Pancreas (tissue), 10 donors: Measurements from ENCODE around the gene TBC1D2. TPM values are rescaled to one million over a fixed set of nuclear protein-coding genes. Genes with fewer than 3 reads are reported as not detected.

ENCODE experiments used
- ATAC-seq, 4 donors: fragments of 200-7000 bp; cut with Tn5 transposase; one replicate each; pipeline versions ENCODE4 v1.8.0 to v1.9.1; 2020; ENCODE audit warnings: mild to moderate bottlenecking in 4 of 4, moderate library complexity in 4 of 4
- DNase-seq, 6 donors: peaks; one replicate each; pipeline ENCODE4 v3.0.0-alpha.2; 2020
- FAIRE-seq: peaks from 2 replicates; lab custom pipeline; 2012; peaks lifted over from hg19 to GRCh38; lab: Jason Lieb, UNC
- H3K27ac ChIP-seq, 4 donors: fragments of 200-600 bp; sonication (generic); 1 replicate in 3 of 4; 2 replicates in 1 of 4; pipeline versions ENCODE4 v1.5.0 to v1.8.0; 2020
- H3K27me3 ChIP-seq, 4 donors: fragments of 200-600 bp; one replicate each; pipeline ENCODE4 v1.8.0; 2021
- H3K36me3 ChIP-seq, 3 donors: fragments of 200-600 bp; sonication (generic) in 1 of 3; one replicate each; pipeline versions ENCODE4 v1.5.0 to v1.8.0; 2020 to 2021
- H3K4me1 ChIP-seq, 3 donors: fragments of 200-600 bp; one replicate each; pipeline ENCODE4 v1.8.0; 2021
- H3K4me3 ChIP-seq, 4 donors: fragments of 200-600 bp; sonication (generic) in 2 of 4; one replicate each; pipeline versions ENCODE4 v1.5.0 to v1.8.0; 2020 to 2021
- H3K9me3 ChIP-seq, 4 donors: fragments of 200-600 bp; one replicate each; pipeline ENCODE4 v1.8.0; 2021
- WGBS, 2 donors: extraction: QIAGEN DNeasy Blood & Tissue Kit; methylation state at CpG; one replicate each; pipeline ENCODE4 v1.1.7; 2013; 5-methylcytosine and 5-hydroxymethylcytosine counted together
- intact Hi-C, 3 donors: fragments of 100-400 bp; cut with DNase I; formaldehyde crosslinking; loops; one replicate each; pipeline versions ENCODE4 v1.11.1 to v1.14.2; 2022
- polyA plus RNA-seq, 2 donors: library from polyadenylated mRNA; stranded (reverse); fragments of 200-250 nt; gene quantifications; one replicate each; pipeline ENCODE4 v1.2.3, GENCODE V29; 2013
- total RNA-seq, 6 donors: library from RNA; stranded (reverse); fragmentation: NEBNext Ultra II Directional in 4 of 6; extraction: Animal tissue kit (Norgen Biotek cat#: 25700) in 4 of 6; gene quantifications; one replicate each; pipeline versions ENCODE4 v1.2.1 to v1.2.4, GENCODE V29; 2021 to 2023
- TF ChIP-seq, protein P1 (sequence below), 4 donors: fragments of 200-600 bp; sonication (generic) in 3 of 4; IDR thresholded peaks; one replicate each; pipeline versions ENCODE4 v1.5.0 to v1.8.0; 2021; ENCODE audit warnings: antibody characterized with exemption in 4 of 4
- donor health status: healthy with polysubstance abuse.
- donor health status: DM: no; HTN: no; CAD: no; lungs with moderate emphysema.
- donor health status: DM: no; HTN: no; CAD: no.
- donor health status: control.
- donor health status: control.
- donor health status: Bipolar disorder and iron deficiency.
- donor health status: DM: yes; HTN: yes; CAD: no.
- donor health status: DM: no; HTN: no; CAD: no.
- donor health status: DM: no; HTN: no; CAD: no.
- donor health status: DM: yes; HTN: yes; CAD: no.

TBC1D2 gene
- total and polyA plus RNA-seq, 8 donors = 1.9 to 5.2 (median 2.4) TPM

DNA sequence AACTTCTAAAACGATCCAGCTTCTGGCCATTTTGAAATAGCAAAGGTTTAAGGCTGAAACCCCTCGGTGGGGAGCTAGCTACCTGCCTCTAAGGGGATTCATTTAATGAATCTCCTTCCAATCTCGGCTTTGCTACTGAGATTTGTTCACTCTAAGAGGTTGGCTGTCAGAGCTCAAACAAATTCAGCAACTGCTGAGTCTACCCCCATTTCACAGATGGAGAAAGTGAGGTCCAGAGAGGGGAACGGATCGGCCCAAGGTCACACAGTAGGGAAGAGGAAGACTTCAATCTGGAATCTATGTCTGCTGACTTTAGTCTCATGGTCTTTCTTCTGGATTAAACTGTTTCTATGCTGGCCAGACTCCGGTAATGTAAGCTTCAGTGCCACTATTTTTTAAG is 66.0 kb downstream of the TBC1D2 start:
- Histone ChIP-seq H3K36me3 (no peaks in the 10 kb centered on the region), H3K4me3 (no peak overlapping the region), H3K9me3 (no peaks in the 10 kb centered on the region), H3K27me3 (no peaks in the 10 kb centered on the region), H3K27ac (no peak overlapping the region), H3K4me1 (peaks cover 0 to 3% (median 0%) of the 10 kb centered on the region in 3 donors)
- no peak for DNase-seq
- ATAC-seq = no peak
- 60 to 74% methylated on average over 6 of the region's 6 CpGs for WGBS, 2 donors
- intact Hi-C loops = no loop called here
- TF ChIP-seq, protein P1, sequence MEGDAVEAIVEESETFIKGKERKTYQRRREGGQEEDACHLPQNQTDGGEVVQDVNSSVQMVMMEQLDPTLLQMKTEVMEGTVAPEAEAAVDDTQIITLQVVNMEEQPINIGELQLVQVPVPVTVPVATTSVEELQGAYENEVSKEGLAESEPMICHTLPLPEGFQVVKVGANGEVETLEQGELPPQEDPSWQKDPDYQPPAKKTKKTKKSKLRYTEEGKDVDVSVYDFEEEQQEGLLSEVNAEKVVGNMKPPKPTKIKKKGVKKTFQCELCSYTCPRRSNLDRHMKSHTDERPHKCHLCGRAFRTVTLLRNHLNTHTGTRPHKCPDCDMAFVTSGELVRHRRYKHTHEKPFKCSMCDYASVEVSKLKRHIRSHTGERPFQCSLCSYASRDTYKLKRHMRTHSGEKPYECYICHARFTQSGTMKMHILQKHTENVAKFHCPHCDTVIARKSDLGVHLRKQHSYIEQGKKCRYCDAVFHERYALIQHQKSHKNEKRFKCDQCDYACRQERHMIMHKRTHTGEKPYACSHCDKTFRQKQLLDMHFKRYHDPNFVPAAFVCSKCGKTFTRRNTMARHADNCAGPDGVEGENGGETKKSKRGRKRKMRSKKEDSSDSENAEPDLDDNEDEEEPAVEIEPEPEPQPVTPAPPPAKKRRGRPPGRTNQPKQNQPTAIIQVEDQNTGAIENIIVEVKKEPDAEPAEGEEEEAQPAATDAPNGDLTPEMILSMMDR (IDR thresholded peaks at IDR 0.05) = no peak
- FAIRE-seq = no peak

DNA sequence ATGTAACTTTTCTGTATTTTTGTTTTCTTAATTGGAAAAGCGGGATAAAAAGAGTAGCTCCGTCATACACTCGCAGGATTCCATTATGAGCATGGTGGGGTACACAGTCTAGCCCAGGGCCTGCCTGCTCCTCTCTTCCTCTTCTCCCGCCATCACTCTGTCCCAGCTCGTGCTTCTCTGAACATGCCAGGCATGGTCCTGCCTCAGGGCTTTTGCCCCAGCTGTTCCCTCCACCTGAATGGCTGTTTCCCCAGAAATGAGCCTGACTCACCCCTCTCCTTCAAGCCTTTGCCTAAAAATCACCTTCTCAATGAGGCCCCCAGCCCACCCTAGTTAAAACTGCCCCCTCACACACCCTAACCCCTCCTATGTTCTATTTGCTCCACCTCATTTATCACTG is 67.5 kb downstream of the TBC1D2 start:
- intact Hi-C loops = no loop called here

DNA sequence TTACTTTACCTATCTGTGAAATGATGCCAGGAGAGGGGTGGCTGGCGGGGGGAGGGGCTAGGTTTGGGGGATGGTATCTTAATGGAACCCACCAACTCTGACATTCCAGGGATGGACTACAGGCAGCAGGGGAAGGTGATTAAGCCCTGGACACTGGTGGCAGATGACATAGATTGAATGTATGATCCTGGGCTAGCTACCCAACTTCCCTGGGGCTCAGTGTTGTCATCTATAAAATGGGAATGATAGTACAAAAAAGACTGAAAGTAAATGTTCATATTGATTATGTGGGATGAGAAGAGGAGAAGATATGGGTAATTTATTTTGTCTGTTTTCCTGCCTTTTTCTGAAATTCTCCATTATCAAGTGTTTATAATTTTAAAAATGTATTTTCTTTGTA is 69.2 kb downstream of the TBC1D2 start:
- Histone ChIP-seq H3K9me3 (no peaks in the 10 kb centered on the region), H3K4me1 (no peaks in the 10 kb centered on the region), H3K27me3 (no peaks in the 10 kb centered on the region), H3K36me3 (no peaks in the 10 kb centered on the region), H3K27ac (no peak overlapping the region), H3K4me3 (no peak overlapping the region)
- WGBS, 2 donors = 36 to 82% methylated on average over 1 of the region's 1 CpG
- no peak for FAIRE-seq
- ATAC-seq = no peak
- TF ChIP-seq, protein P1 (IDR thresholded peaks at IDR 0.05) = no peak
- no peak for DNase-seq
- intact Hi-C loops = no loop called here

More for the DNA sequence above, 67.5 kb downstream of the TBC1D2 start:
- no peaks in the 10 kb centered on the region for H3K27me3 ChIP-seq
- H3K27ac ChIP-seq = no peak overlapping the region
- no peaks in the 10 kb centered on the region for H3K9me3 ChIP-seq
- TF ChIP-seq, protein P1 (IDR thresholded peaks at IDR 0.05) = no peak
- FAIRE-seq = no peak
- no peak overlapping the region for H3K4me3 ChIP-seq
- no peaks in the 10 kb centered on the region for H3K36me3 ChIP-seq
- H3K4me1 ChIP-seq = no peaks in the 10 kb centered on the region
- 89 to 92% methylated on average over 5 of the region's 5 CpGs for WGBS, 2 donors
- no peak for ATAC-seq
- no peak for DNase-seq

DNA sequence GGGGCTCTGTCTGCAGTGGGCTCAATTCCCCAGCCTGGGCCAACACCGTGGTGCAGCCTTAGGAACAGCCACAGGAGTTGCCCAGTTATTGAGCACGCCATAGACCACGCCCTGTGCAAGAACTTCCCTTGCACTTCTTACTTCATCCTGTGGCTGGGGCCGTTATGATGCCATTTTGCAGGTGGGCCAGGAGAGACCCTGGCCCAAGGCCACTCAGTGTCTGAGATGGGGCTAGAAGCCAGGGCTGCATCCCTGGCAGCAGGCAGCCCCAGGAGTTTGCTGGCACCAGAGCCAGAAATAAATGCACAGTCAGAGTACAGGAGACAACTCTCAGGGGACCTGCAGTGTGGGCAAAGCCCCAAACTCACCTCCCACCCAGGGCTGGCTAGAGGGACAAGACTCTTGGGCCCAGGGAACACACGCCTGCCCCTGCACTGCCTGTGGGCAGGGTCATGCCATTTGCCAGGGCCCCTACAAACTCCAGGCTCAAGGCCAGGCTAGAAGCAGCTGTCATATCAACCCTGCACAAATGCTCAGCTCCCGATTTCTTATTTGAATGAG is 69.8 kb downstream of the TBC1D2 start:
- FAIRE-seq = no peak
- TF ChIP-seq, protein P1 (IDR thresholded peaks at IDR 0.05) = no peak
- Histone ChIP-seq H3K36me3 (no peaks in the 10 kb centered on the region), H3K27me3 (no peaks in the 10 kb centered on the region), H3K4me3 (no peak overlapping the region), H3K27ac (no peak overlapping the region), H3K9me3 (no peaks in the 10 kb centered on the region), H3K4me1 (no peaks in the 10 kb centered on the region)
- no peak for DNase-seq
- 69 to 72% methylated on average over 6 of the region's 6 CpGs for WGBS, 2 donors
- intact Hi-C loops = no loop called here
- ATAC-seq = no peak

DNA sequence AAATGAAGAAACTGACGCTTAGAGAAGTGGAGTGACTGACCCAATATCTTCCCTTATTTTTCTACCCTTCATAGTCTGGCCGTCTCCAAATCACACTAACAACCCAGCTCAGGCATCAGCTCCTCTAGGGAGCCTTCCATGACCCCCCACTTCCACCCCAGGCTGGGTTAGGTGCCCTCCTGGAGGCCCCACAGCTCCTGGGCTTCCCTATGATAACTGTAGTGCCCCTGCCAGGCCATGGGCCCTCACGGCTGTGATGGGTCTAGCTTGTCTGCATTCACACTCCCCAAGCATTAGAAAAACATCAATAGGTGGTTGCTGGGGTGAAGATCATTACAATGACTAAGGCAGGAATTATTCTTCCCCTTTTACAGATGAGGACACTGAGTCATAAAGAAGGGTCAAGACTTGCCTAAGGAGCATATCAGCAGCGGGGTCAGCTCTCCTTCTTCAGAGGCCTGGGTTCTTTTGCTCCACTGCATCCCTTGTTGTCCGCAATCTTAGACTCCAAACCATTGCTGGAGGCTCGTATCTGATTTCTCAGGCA is 70.4 kb downstream of the TBC1D2 start:
- no peak for FAIRE-seq
- Histone ChIP-seq H3K9me3 (no peaks in the 10 kb centered on the region), H3K36me3 (no peaks in the 10 kb centered on the region), H3K4me3 (no peak overlapping the region), H3K4me1 (no peaks in the 10 kb centered on the region), H3K27ac (no peak overlapping the region), H3K27me3 (no peaks in the 10 kb centered on the region)
- TF ChIP-seq, protein P1 (IDR thresholded peaks at IDR 0.05) = no peak
- WGBS, 2 donors = 72 to 89% methylated on average over 6 of the region's 6 CpGs
- intact Hi-C loops = no loop called here
- ATAC-seq = no peak
- DNase-seq = no peak
